Ectodermal cell (in vitro differentiated cells): ENCODE results near the gene RALGAPA2.

ENCODE experiments used
- H3K27ac ChIP-seq: 2 replicates; pipeline ENCODE4 v1.7.0; 2013; ENCODE audit warnings: mild to moderate bottlenecking, low read depth, low read length; ENCODE audit not compliant: insufficient read depth, poor library complexity, severe bottlenecking
- H3K27me3 ChIP-seq: 2 replicates; pipeline ENCODE4 v1.7.0; 2013; ENCODE audit warnings: mild to moderate bottlenecking, low read length; ENCODE audit not compliant: insufficient read depth, control insufficient read depth, poor library complexity, severe bottlenecking
- H3K36me3 ChIP-seq: one replicate; pipeline ENCODE4 v1.7.0; 2013; ENCODE audit warnings: low read length; ENCODE audit not compliant: control insufficient read depth, insufficient read depth
- H3K4me1 ChIP-seq: one replicate; pipeline ENCODE4 v1.7.0; 2013; ENCODE audit warnings: low read length; ENCODE audit not compliant: control insufficient read depth, insufficient read depth
- H3K4me3 ChIP-seq: 2 replicates; pipeline ENCODE4 v1.7.0; 2013; ENCODE audit warnings: low read depth, low read length, control low read depth; ENCODE audit not compliant: insufficient read depth
- H3K9me3 ChIP-seq: 2 replicates; pipeline ENCODE4 v1.7.0; 2013; ENCODE audit warnings: mild to moderate bottlenecking, low read length, moderate library complexity; ENCODE audit not compliant: control insufficient read depth
- WGBS, 2 experiments: methylation state at CpG; one replicate each; pipeline ENCODE4 v1.1.7; 2013; ENCODE audit warnings: missing lambda C conversion rate in 2 of 2; 5-methylcytosine and 5-hydroxymethylcytosine counted together

The RALGAPA2 gene

GRCh38 chr20:20406306-20406705 is 306.1 kb downstream of the RALGAPA2 start:
- peaks cover 17% of the 10 kb centered on the region for H3K4me1 ChIP-seq
- no peaks in the 10 kb centered on the region for H3K9me3 ChIP-seq
- peaks cover 7% of the 10 kb centered on the region for H3K27me3 ChIP-seq
- no peak overlapping the region for H3K27ac ChIP-seq
- no peaks in the 10 kb centered on the region for H3K36me3 ChIP-seq
- no peak overlapping the region for H3K4me3 ChIP-seq
- 92 to 98% methylated on average over 2 of the region's 2 CpGs for WGBS, 2 experiments

- Histone ChIP-seq H3K36me3 (no peaks in the 10 kb centered on the region), H3K9me3 (no peaks in the 10 kb centered on the region), H3K27ac (no peak overlapping the region), H3K4me1 (peaks cover 10% of the 10 kb centered on the region), H3K4me3 (no peak overlapping the region), H3K27me3 (peaks cover under 1% of the 10 kb centered on the region)
- WGBS, 2 experiments, result 93 to 94% methylated on average over 10 of the region's 10 CpGs
These were observed 306.8 kb downstream of the RALGAPA2 start for GRCh38 chr20:20405623-20406022.

- 94% methylated on average over 5 of the region's 5 CpGs for WGBS, 2 experiments
- Histone ChIP-seq H3K36me3 (no peaks in the 10 kb centered on the region), H3K9me3 (no peaks in the 10 kb centered on the region), H3K4me3 (no peak overlapping the region), H3K27me3 (no peaks in the 10 kb centered on the region), H3K4me1 (peaks cover 4% of the 10 kb centered on the region), H3K27ac (no peak overlapping the region)
These were observed 307.8 kb downstream of the RALGAPA2 start for GRCh38 chr20:20404633-20405032.

- Histone ChIP-seq H3K9me3 (no peaks in the 10 kb centered on the region), H3K36me3 (no peaks in the 10 kb centered on the region), H3K27me3 (no peaks in the 10 kb centered on the region), H3K4me1 (peaks cover 4% of the 10 kb centered on the region), H3K27ac (no peak overlapping the region), H3K4me3 (no peak overlapping the region)
- WGBS, 2 experiments, result 89 to 90% methylated on average over 3 of the region's 3 CpGs
These were observed 310.5 kb downstream of the RALGAPA2 start for GRCh38 chr20:20401991-20402390.

- no peaks in the 10 kb centered on the region for H3K27me3 ChIP-seq
- no peaks in the 10 kb centered on the region for H3K36me3 ChIP-seq
- H3K27ac ChIP-seq, result no peak overlapping the region
- H3K4me1 ChIP-seq, result peaks cover 21% of the 10 kb centered on the region
- no peak overlapping the region for H3K4me3 ChIP-seq
- no peaks in the 10 kb centered on the region for H3K9me3 ChIP-seq
- 95 to 96% methylated on average over 13 of the region's 13 CpGs for WGBS, 2 experiments
These were observed 312.6 kb downstream of the RALGAPA2 start for GRCh38 chr20:20399531-20400500.

- H3K9me3 ChIP-seq, result no peaks in the 10 kb centered on the region
- no peak overlapping the region for H3K4me3 ChIP-seq
- H3K27ac ChIP-seq, result no peak overlapping the region
- H3K27me3 ChIP-seq, result no peaks in the 10 kb centered on the region
- no peaks in the 10 kb centered on the region for H3K36me3 ChIP-seq
- peaks cover 20% of the 10 kb centered on the region for H3K4me1 ChIP-seq
- 93 to 95% methylated on average over 7 of the region's 7 CpGs for WGBS, 2 experiments
These were observed 314.3 kb downstream of the RALGAPA2 start for GRCh38 chr20:20398123-20398522.

GRCh38 chr20:20396794-20397193 is 315.6 kb downstream of the RALGAPA2 start:
- WGBS, 2 experiments, result 92 to 95% methylated on average over 3 of the region's 3 CpGs
- H3K27ac ChIP-seq, result no peak overlapping the region
- H3K4me1 ChIP-seq, result peaks cover 20% of the 10 kb centered on the region

GRCh38 chr20:20395903-20396568 is 316.4 kb downstream of the RALGAPA2 start:
- H3K4me3 ChIP-seq, result no peak overlapping the region
- WGBS, 2 experiments, result 39% methylated on average over 29 of the region's 29 CpGs

More at GRCh38 chr20:20396794-20397193, 315.6 kb downstream of the RALGAPA2 start:
- Histone ChIP-seq H3K4me3 (no peak overlapping the region), H3K27me3 (no peaks in the 10 kb centered on the region), H3K9me3 (no peaks in the 10 kb centered on the region), H3K36me3 (no peaks in the 10 kb centered on the region)

GRCh38 chr20:20395087-20395486 is 317.4 kb downstream of the RALGAPA2 start:
- no peaks in the 10 kb centered on the region for H3K36me3 ChIP-seq
- H3K9me3 ChIP-seq, result no peaks in the 10 kb centered on the region
- 89% methylated on average over 12 of the region's 12 CpGs for WGBS, 2 experiments
- H3K4me1 ChIP-seq, result peaks cover 20% of the 10 kb centered on the region
- no peak overlapping the region for H3K4me3 ChIP-seq
- no peaks in the 10 kb centered on the region for H3K27me3 ChIP-seq
- H3K27ac ChIP-seq, result no peak overlapping the region

More at GRCh38 chr20:20395903-20396568, 316.4 kb downstream of the RALGAPA2 start:
- Histone ChIP-seq H3K27ac (no peak overlapping the region), H3K9me3 (no peaks in the 10 kb centered on the region), H3K4me1 (peaks cover 20% of the 10 kb centered on the region), H3K27me3 (no peaks in the 10 kb centered on the region), H3K36me3 (no peaks in the 10 kb centered on the region)
